H9 (cell line): ENCODE measurements around the gene CROCC. TPM values are rescaled to one million over a fixed set of nuclear protein-coding genes. Genes with fewer than 3 reads are reported as not detected.
A peak's percentile ranks its signal among the peaks of the same experiment; 100 is the strongest.

ENCODE experiments used
- DNase-seq: peaks from one replicate; pipeline ENCODE4 v3.0.0-alpha.2; 2017
- H2AFZ ChIP-seq: one replicate; pipeline ENCODE4 v1.6.1; 2013; ENCODE audit warnings: mild to moderate bottlenecking, low read length, control low read depth, moderate library complexity
- H2AK5ac ChIP-seq: 2 replicates; pipeline ENCODE4 v1.6.1; 2013; ENCODE audit warnings: low read length, control low read depth, mixed read lengths; ENCODE audit not compliant: insufficient read length
- H2BK120ac ChIP-seq: one replicate; pipeline ENCODE4 v1.6.1; 2013; ENCODE audit warnings: low read depth, mild to moderate bottlenecking, low read length, control low read depth, inconsistent platforms; ENCODE audit not compliant: poor library complexity, severe bottlenecking
- H2BK12ac ChIP-seq: 2 replicates; pipeline ENCODE4 v1.6.1; 2013; ENCODE audit warnings: low read length, control low read depth, mixed read lengths, low read depth; ENCODE audit not compliant: insufficient read length
- H2BK15ac ChIP-seq: 2 replicates; pipeline ENCODE4 v1.6.1; 2013; ENCODE audit warnings: low read depth, low read length, control low read depth
- H2BK20ac ChIP-seq: one replicate; pipeline ENCODE4 v1.6.1; 2013; ENCODE audit warnings: low read depth, mild to moderate bottlenecking, low read length, control low read depth, inconsistent platforms; ENCODE audit not compliant: poor library complexity, severe bottlenecking
- H2BK5ac ChIP-seq: 2 replicates; pipeline ENCODE4 v1.6.1; 2013; ENCODE audit warnings: low read length, control low read depth, mixed read lengths; ENCODE audit not compliant: insufficient read length
- H3K14ac ChIP-seq: 2 replicates; pipeline ENCODE4 v1.6.1; 2013; ENCODE audit warnings: low read length, control low read depth; ENCODE audit not compliant: insufficient read depth
- H3K18ac ChIP-seq: 2 replicates; pipeline ENCODE4 v1.6.1; 2013; ENCODE audit warnings: low read depth, mild to moderate bottlenecking, mixed read lengths, low read length, control low read depth; ENCODE audit not compliant: insufficient read length
- H3K23ac ChIP-seq: 2 replicates; pipeline ENCODE4 v1.6.1; 2013; ENCODE audit warnings: low read length, control low read depth, mixed read lengths, low read depth; ENCODE audit not compliant: insufficient read length
- H3K23me2 ChIP-seq: 2 replicates; pipeline ENCODE4 v1.6.1; 2013; ENCODE audit warnings: low read depth, mild to moderate bottlenecking, mixed read lengths, low read length, control low read depth; ENCODE audit not compliant: insufficient read length, poor library complexity, severe bottlenecking
- H3K27ac ChIP-seq: 2 replicates; pipeline ENCODE4 v1.5.1; 2013; ENCODE audit warnings: low read length, control low read depth, mixed read lengths, low read depth; ENCODE audit not compliant: insufficient read length
- H3K27me3 ChIP-seq: 2 replicates; pipeline ENCODE4 v1.6.1; 2013; ENCODE audit warnings: low read length, control low read depth, inconsistent platforms; ENCODE audit not compliant: insufficient read depth
- H3K4ac ChIP-seq: 2 replicates; pipeline ENCODE4 v1.6.1; 2013; ENCODE audit warnings: low read depth, mild to moderate bottlenecking, control low read depth, inconsistent platforms, low read length, moderate library complexity
- H3K4me1 ChIP-seq: 2 replicates; pipeline ENCODE4 v1.6.1; 2013; ENCODE audit warnings: low read length, control low read depth, inconsistent platforms; ENCODE audit not compliant: insufficient read depth
- H3K4me2 ChIP-seq: 2 replicates; pipeline ENCODE4 v1.6.1; 2013; ENCODE audit warnings: low read length, control low read depth, mixed read lengths; ENCODE audit not compliant: insufficient read length, insufficient read depth
- H3K56ac ChIP-seq: 2 replicates; pipeline ENCODE4 v1.6.1; 2013; ENCODE audit warnings: low read depth, mild to moderate bottlenecking, mixed read lengths, low read length, control low read depth; ENCODE audit not compliant: insufficient read length
- H3K79me1 ChIP-seq: 2 replicates; pipeline ENCODE4 v1.6.1; 2013; ENCODE audit warnings: low read depth, mild to moderate bottlenecking, moderate library complexity, low read length, control low read depth, inconsistent platforms; ENCODE audit not compliant: insufficient read depth, poor library complexity, severe bottlenecking
- H3K79me2 ChIP-seq: 2 replicates; pipeline ENCODE4 v1.6.1; 2013; ENCODE audit warnings: low read length, control low read depth, inconsistent platforms; ENCODE audit not compliant: insufficient read depth
- H3K9ac ChIP-seq: 2 replicates; pipeline ENCODE4 v1.6.1; 2013; ENCODE audit warnings: low read length, control low read depth, mixed read lengths; ENCODE audit not compliant: insufficient read length; ENCODE audit errors: extremely low read depth
- H3K9me3 ChIP-seq: one replicate; pipeline ENCODE4 v1.6.1; 2013; ENCODE audit warnings: low read depth, low read length, inconsistent platforms; ENCODE audit not compliant: control insufficient read depth
- H3T11ph ChIP-seq: one replicate; pipeline ENCODE4 v1.6.1; 2013; ENCODE audit warnings: mild to moderate bottlenecking, low read length, control low read depth, inconsistent platforms
- H4K20me1 ChIP-seq: one replicate; pipeline ENCODE4 v1.6.1; 2013; ENCODE audit not compliant: control insufficient read depth, insufficient read length, insufficient read depth
- H4K5ac ChIP-seq: 2 replicates; pipeline ENCODE4 v1.6.1; 2013; ENCODE audit warnings: low read depth, mild to moderate bottlenecking, mixed read lengths, low read length, control low read depth; ENCODE audit not compliant: insufficient read length
- H4K8ac ChIP-seq: replicated peaks from 2 replicates; pipeline ENCODE4 v1.6.1; 2013; ENCODE audit warnings: low read length, control low read depth, mixed read lengths, low read depth; ENCODE audit not compliant: insufficient read length
- H4K91ac ChIP-seq: 2 replicates; pipeline ENCODE4 v1.6.1; 2013; ENCODE audit warnings: low read depth, mild to moderate bottlenecking, moderate library complexity, mixed read lengths, low read length, control low read depth; ENCODE audit not compliant: insufficient read length
- H3K27ac Mint-ChIP-seq, 3 experiments: 2 replicates in 2 of 3; 3 replicates in 1 of 3; pipeline ENCODE4 v1.8.0; 2020 to 2021; ENCODE audit warnings: mixed read lengths in 3 of 3, mild to moderate bottlenecking in 1 of 3, moderate library complexity in 1 of 3
- H3K27me3 Mint-ChIP-seq: 2 replicates; pipeline ENCODE4 v1.8.0; 2021; ENCODE audit warnings: low read depth, mild to moderate bottlenecking, moderate library complexity, mixed read lengths
- H3K36me3 Mint-ChIP-seq, 3 experiments: 2 replicates in 2 of 3; 3 replicates in 1 of 3; pipeline ENCODE4 v1.8.0; 2020 to 2021; ENCODE audit warnings: low read depth in 3 of 3, mixed read lengths in 3 of 3; ENCODE audit not compliant: insufficient read depth in 1 of 3
- H3K4me1 Mint-ChIP-seq, 2 experiments: 2 replicates each; pipeline ENCODE4 v1.8.0; 2020; ENCODE audit warnings: mixed read lengths in 2 of 2
- H3K4me3 Mint-ChIP-seq, 2 experiments: 2 replicates in 1 of 2; 3 replicates in 1 of 2; pipeline ENCODE4 v1.8.0; 2020 to 2021; ENCODE audit warnings: mild to moderate bottlenecking in 2 of 2, mixed read lengths in 2 of 2, moderate library complexity in 1 of 2
- H3K9me3 Mint-ChIP-seq, 2 experiments: 2 replicates in 1 of 2; 3 replicates in 1 of 2; pipeline ENCODE4 v1.8.0; 2020; ENCODE audit warnings: mild to moderate bottlenecking in 2 of 2, mixed read lengths in 2 of 2, moderate library complexity in 1 of 2
- WGBS: extraction: QIAGEN DNeasy Blood & Tissue Kit; methylation state at CpG from one replicate; pipeline ENCODE4 v1.1.7; 2013; ENCODE audit warnings: missing lambda C conversion rate, low lambda C conversion rate, mixed read lengths; ENCODE audit not compliant: insufficient read length; ENCODE audit errors: extremely low coverage; 5-methylcytosine and 5-hydroxymethylcytosine counted together
- total RNA-seq: library from RNA; stranded (reverse); gene quantifications from 2 replicates; pipeline ENCODE4 v1.2.1, GENCODE V29; 2021
- TF ChIP-seq, protein P1 (sequence below): fragments of 200-600 bp; sonication (generic); conservative IDR thresholded peaks from 3 replicates; pipeline ENCODE4 v1.8.0; 2021; ENCODE audit warnings: antibody characterized with exemption, mild to moderate bottlenecking

Gene CROCC
- total RNA-seq, 1 experiment from 2014 or later, result 40.7 TPM

DNA sequence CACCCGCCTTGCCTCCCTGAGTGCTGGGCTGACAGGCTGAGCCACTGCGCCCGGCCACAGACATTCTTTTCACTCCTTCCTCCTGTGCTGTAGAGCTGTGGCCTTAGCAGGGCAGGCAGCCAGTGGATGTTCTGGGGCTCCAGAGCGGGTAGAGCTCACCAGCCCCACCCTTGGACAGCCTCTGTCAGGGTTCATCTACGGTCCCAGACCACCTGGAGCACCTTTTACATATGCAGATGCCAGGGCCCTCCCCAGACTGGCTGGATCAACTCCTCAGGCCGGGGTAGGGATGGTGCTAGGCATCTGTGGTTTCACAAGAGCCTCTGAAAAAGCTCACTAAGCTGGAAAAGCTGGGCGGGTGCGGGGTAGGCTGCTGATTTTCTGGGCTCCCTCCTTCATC lies 85.4 kb downstream of the CROCC start:
- Histone ChIP-seq H3K4me1 (no peaks in the 10 kb centered on the region; the same call in 1 of the 2 replicates), H2BK120ac (no peak overlapping the region), H3K23me2 (peaks cover 4% of the 10 kb centered on the region), H2BK12ac (no peak overlapping the region), H4K20me1 (no peaks in the 10 kb centered on the region), H3T11ph (no peak overlapping the region), H2BK20ac (no peak overlapping the region), H3K27me3 (no peaks in the 10 kb centered on the region), H3K4ac (no peak overlapping the region), H3K79me2 (no peaks in the 10 kb centered on the region), H2AK5ac (no peak overlapping the region), H3K79me1 (no peaks in the 10 kb centered on the region), H3K9ac (no peak overlapping the region), H3K9me3 (no peaks in the 10 kb centered on the region), H3K14ac (no peak overlapping the region), H2BK15ac (no peak overlapping the region), H2AFZ (no peak overlapping the region), H4K91ac (no peak overlapping the region), H3K23ac (no peak overlapping the region), H4K5ac (no peak overlapping the region), H4K8ac (no peak overlapping the region), H3K27ac (no peak overlapping the region), H3K18ac (no peak overlapping the region), H3K4me2 (no peak overlapping the region), H3K56ac (no peak overlapping the region), H2BK5ac (no peak overlapping the region)
- peak; percentile 56 for DNase-seq
- H3K27ac Mint-ChIP-seq, result peak overlapping the region; percentile 48 to 79 (median 52); a peak in 2 of 7 replicates
- TF ChIP-seq, protein P1, sequence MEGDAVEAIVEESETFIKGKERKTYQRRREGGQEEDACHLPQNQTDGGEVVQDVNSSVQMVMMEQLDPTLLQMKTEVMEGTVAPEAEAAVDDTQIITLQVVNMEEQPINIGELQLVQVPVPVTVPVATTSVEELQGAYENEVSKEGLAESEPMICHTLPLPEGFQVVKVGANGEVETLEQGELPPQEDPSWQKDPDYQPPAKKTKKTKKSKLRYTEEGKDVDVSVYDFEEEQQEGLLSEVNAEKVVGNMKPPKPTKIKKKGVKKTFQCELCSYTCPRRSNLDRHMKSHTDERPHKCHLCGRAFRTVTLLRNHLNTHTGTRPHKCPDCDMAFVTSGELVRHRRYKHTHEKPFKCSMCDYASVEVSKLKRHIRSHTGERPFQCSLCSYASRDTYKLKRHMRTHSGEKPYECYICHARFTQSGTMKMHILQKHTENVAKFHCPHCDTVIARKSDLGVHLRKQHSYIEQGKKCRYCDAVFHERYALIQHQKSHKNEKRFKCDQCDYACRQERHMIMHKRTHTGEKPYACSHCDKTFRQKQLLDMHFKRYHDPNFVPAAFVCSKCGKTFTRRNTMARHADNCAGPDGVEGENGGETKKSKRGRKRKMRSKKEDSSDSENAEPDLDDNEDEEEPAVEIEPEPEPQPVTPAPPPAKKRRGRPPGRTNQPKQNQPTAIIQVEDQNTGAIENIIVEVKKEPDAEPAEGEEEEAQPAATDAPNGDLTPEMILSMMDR, result no peak
- H3K9me3 Mint-ChIP-seq, result no peaks in the 10 kb centered on the region; a peak in 1 of 5 replicates
- peak overlapping the region in 1 of 2 experiments; percentile 50; a peak in 1 of 5 replicates for H3K4me3 Mint-ChIP-seq
- no CpG with 5 or more reads among the region's 8 CpGs for WGBS
- peaks cover 4 to 34% (median 19%) of the 10 kb centered on the region in 3 experiments for H3K36me3 Mint-ChIP-seq
- no peaks in the 10 kb centered on the region for H3K27me3 Mint-ChIP-seq
- peaks cover 19 to 40% of the 10 kb centered on the region in 2 experiments for H3K4me1 Mint-ChIP-seq
